ENCODE data around the gene ARGLU1. TPM values are rescaled to one million over a fixed set of nuclear protein-coding genes. Genes with fewer than 3 reads are reported as not detected.

ARGLU1 gene
- total and polyA plus RNA-seq, 2 experiments from 2014 or later: 121 to 126 TPM

- Histone ChIP-seq H3K9me2 (replicated peaks; ENCODE audit: insufficient read depth) (no peaks in the 10 kb centered on the region), H2AFZ (no peak overlapping the region), H3K36me3 (replicated peaks; ENCODE audit: insufficient read depth, low read depth) (no peaks in the 10 kb centered on the region), H3K4me3 (no peak overlapping the region), H4K20me1 (ENCODE audit: insufficient read depth, poor library complexity, severe bottlenecking) (peaks cover 13% of the 10 kb centered on the region), H3K27ac (peak overlapping the region; percentile 49), H3K9me3 (ENCODE audit: low read depth) (no peaks in the 10 kb centered on the region), H3K4me1 (ENCODE audit: insufficient read depth) (peaks cover 5% of the 10 kb centered on the region), H3K4me2 (peak overlapping the region; percentile 30), H3K79me2 (peaks cover 99% of the 10 kb centered on the region), H3K27me3 (no peaks in the 10 kb centered on the region)
- peak; percentile 52 for DNase-seq (ENCODE audit: low spot score)
- WGBS (ENCODE audit: low lambda C conversion rate, missing lambda C conversion rate): 69% methylated on average over 11 of the region's 11 CpGs
- no peak for TF ChIP-seq EZH2 (IDR thresholded peaks at IDR 0.05; ENCODE audit: borderline replicate concordance)
- no peak for TF ChIP-seq CTCF (IDR thresholded peaks at IDR 0.05; ENCODE audit: poor library complexity)
- no peak for TF ChIP-seq EZH2phosphoT487 (IDR thresholded peaks at IDR 0.05; ENCODE audit: low read depth, severe bottlenecking, unreplicated experiment)
These were observed 60.2 kb downstream of the ARGLU1 start for GRCh38 chr13:106507560-106508274.

DNA sequence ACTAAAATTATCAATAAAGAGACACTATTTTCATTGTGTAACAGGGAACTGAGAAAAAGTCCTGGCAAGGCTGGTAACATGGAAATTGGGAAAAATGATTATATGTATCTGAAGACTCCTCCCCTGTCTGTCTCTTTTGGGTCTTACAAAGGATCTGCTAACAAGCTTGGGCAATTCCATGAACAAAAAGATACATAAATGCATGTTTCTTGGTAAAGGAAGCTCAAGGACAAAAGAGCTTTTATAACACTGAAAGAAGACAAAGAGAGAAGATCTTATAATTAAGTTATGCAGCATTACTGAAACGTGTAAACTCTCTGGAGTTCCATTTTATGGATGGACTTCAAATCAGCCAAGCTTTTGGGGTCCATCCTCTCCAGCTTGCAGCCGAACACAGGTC, 61.7 kb downstream of the ARGLU1 start:
- no peaks in the 10 kb centered on the region for H3K9me2 ChIP-seq (replicated peaks; ENCODE audit: insufficient read depth)
- H3K36me3 ChIP-seq (replicated peaks; ENCODE audit: insufficient read depth, low read depth): no peaks in the 10 kb centered on the region
- no peaks in the 10 kb centered on the region for H3K9me3 ChIP-seq (ENCODE audit: low read depth)
- H4K20me1 ChIP-seq (ENCODE audit: insufficient read depth, poor library complexity, severe bottlenecking): peaks cover 17% of the 10 kb centered on the region
- H3K79me2 ChIP-seq: peaks cover 99% of the 10 kb centered on the region
- no peak overlapping the region for H3K4me2 ChIP-seq
- H3K4me1 ChIP-seq (ENCODE audit: insufficient read depth): peaks cover 4% of the 10 kb centered on the region
- H3K27me3 ChIP-seq: no peaks in the 10 kb centered on the region
- H3K27ac ChIP-seq: no peak overlapping the region
- WGBS (ENCODE audit: low lambda C conversion rate, missing lambda C conversion rate): 82% methylated on average over 2 of the region's 2 CpGs
- no peak for DNase-seq (ENCODE audit: low spot score)
- no peak overlapping the region for H2AFZ ChIP-seq
- no peak overlapping the region for H3K4me3 ChIP-seq
- TF ChIP-seq CTCF (IDR thresholded peaks at IDR 0.05; ENCODE audit: poor library complexity) (no peak), EZH2 (IDR thresholded peaks at IDR 0.05; ENCODE audit: borderline replicate concordance) (no peak), EZH2phosphoT487 (IDR thresholded peaks at IDR 0.05; ENCODE audit: low read depth, severe bottlenecking, unreplicated experiment) (no peak)

GRCh38 chr13:106505732-106506131, 62.2 kb downstream of the ARGLU1 start:
- WGBS (ENCODE audit: low lambda C conversion rate, missing lambda C conversion rate): 69% methylated on average over 4 of the region's 4 CpGs
- Histone ChIP-seq H3K4me2 (no peak overlapping the region), H3K4me1 (ENCODE audit: insufficient read depth) (peaks cover 4% of the 10 kb centered on the region), H4K20me1 (ENCODE audit: insufficient read depth, poor library complexity, severe bottlenecking) (peaks cover 17% of the 10 kb centered on the region), H3K27ac (no peak overlapping the region), H3K27me3 (no peaks in the 10 kb centered on the region), H3K4me3 (no peak overlapping the region), H3K79me2 (peaks cover 99% of the 10 kb centered on the region), H3K9me3 (ENCODE audit: low read depth) (no peaks in the 10 kb centered on the region), H3K36me3 (replicated peaks; ENCODE audit: insufficient read depth, low read depth) (no peaks in the 10 kb centered on the region), H2AFZ (no peak overlapping the region), H3K9me2 (replicated peaks; ENCODE audit: insufficient read depth) (no peaks in the 10 kb centered on the region)
- DNase-seq (ENCODE audit: low spot score): no peak
- no peak for TF ChIP-seq CTCF (IDR thresholded peaks at IDR 0.05; ENCODE audit: poor library complexity)

All from hepatocyte (in vitro differentiated cells).